HepG2 (cell line): Measurements from ENCODE around the gene ABCB6. TPM values are rescaled to one million over a fixed set of nuclear protein-coding genes. Genes with fewer than 3 reads are reported as not detected.
A peak's percentile ranks its signal among the peaks of the same experiment; 100 is the strongest.

ENCODE experiments used
- ATAC-seq: fragments of 200-7000 bp; cut with Tn5 transposase; 3 replicates; pipeline ENCODE4 v1.9.1; 2020; ENCODE audit warnings: mild to moderate bottlenecking, moderate library complexity
- BruUV-seq: library from RNA; stranded (reverse); fragments of 400-500 nt; replicated peaks from 2 replicates; lab custom pipeline; 2021; lab: Mats Ljungman, UMichigan
- CTCF ChIA-PET: fragments of 300-600 bp; formaldehyde crosslinking; extraction: SDS; loops from one replicate; lab custom pipeline; 2021; ENCODE audit warnings: low total read pairs, inconsistent platforms, low intra/inter-chr PET ratio; lab: Yijun Ruan, JAX
- POLR2A ChIA-PET: fragments of 350-600 bp; sonication (Branson Sonifier 250); formaldehyde crosslinking; loops from one replicate; lab custom pipeline; 2020; ENCODE audit warnings: antibody characterized with exemption, inconsistent platforms; lab: Yijun Ruan, JAX
- DNase-seq: peaks from one replicate; pipeline ENCODE4 v3.0.0-alpha.2; 2015; ENCODE audit warnings: low spot score
- FAIRE-seq: peaks from 3 replicates; lab custom pipeline; 2011; peaks lifted over from hg19 to GRCh38; lab: Jason Lieb, UNC
- H2AFZ ChIP-seq: one replicate; pipeline ENCODE4 v1.6.1; 2011; ENCODE audit warnings: low read length, inconsistent platforms
- H3K27ac ChIP-seq: fragments of 300-600 bp; 3 replicates; pipeline ENCODE4 v1.8.0; 2011; ENCODE audit warnings: mixed run types, mild to moderate bottlenecking, mixed read lengths, low read length, inconsistent platforms; ENCODE audit not compliant: insufficient read depth; ENCODE audit errors: extremely low read length
- H3K27me3 ChIP-seq, 2 experiments: fragments of 200-600 bp in 1 of 2; 2 replicates in 1 of 2; 3 replicates in 1 of 2; pipeline versions ENCODE4 v1.6.0 to v1.8.0; 2011; ENCODE audit warnings: low read length in 2 of 2, mild to moderate bottlenecking in 2 of 2, moderate library complexity in 2 of 2, inconsistent platforms in 1 of 2; ENCODE audit not compliant: insufficient read depth in 2 of 2, control insufficient read depth in 1 of 2
- H3K36me3 ChIP-seq, 2 experiments: fragments of 200-600 bp in 1 of 2; replicated peaks in 1 of 2; 2 replicates in 1 of 2; 3 replicates in 1 of 2; pipeline versions ENCODE4 v1.5.1 to v1.8.0; 2011; ENCODE audit warnings: low read length in 2 of 2, inconsistent platforms in 1 of 2; ENCODE audit not compliant: insufficient read depth in 2 of 2, control insufficient read depth in 1 of 2
- H3K4me1 ChIP-seq: 2 replicates; pipeline ENCODE4 v1.5.1; 2012; ENCODE audit warnings: low read length, inconsistent platforms; ENCODE audit not compliant: insufficient read depth
- H3K4me2 ChIP-seq: 2 replicates; pipeline ENCODE4 v1.6.0; 2011; ENCODE audit warnings: low read depth, low read length, inconsistent platforms
- H3K4me3 ChIP-seq, 3 experiments: fragments of 200-600 bp in 1 of 3; sonication (generic), shearing (Covaris generic) in 1 of 3; replicated peaks in 1 of 3; 2 replicates each; pipeline ENCODE4 v1.5.1; 2011 to 2016; ENCODE audit warnings: low read length in 3 of 3, inconsistent platforms in 2 of 3, low read depth in 2 of 3, mild to moderate bottlenecking in 2 of 3, control low read depth in 1 of 3, mixed read lengths in 1 of 3; ENCODE audit not compliant: insufficient read depth in 1 of 3
- H3K79me2 ChIP-seq: one replicate; pipeline ENCODE4 v1.6.1; 2011; ENCODE audit warnings: low read length, inconsistent platforms; ENCODE audit not compliant: insufficient read depth
- H3K9ac ChIP-seq: 2 replicates; pipeline ENCODE4 v1.6.0; 2011; ENCODE audit warnings: mild to moderate bottlenecking, low read depth, low read length, inconsistent platforms; ENCODE audit not compliant: insufficient read depth
- H3K9me3 ChIP-seq: 2 replicates; pipeline ENCODE4 v1.5.1; 2012; ENCODE audit warnings: mild to moderate bottlenecking, low read length
- H4K20me1 ChIP-seq: 2 replicates; pipeline ENCODE4 v1.6.0; 2011; ENCODE audit warnings: inconsistent platforms, mild to moderate bottlenecking, low read length, moderate library complexity; ENCODE audit not compliant: insufficient read depth
- ADNP ChIP-seq: sonication (generic); formaldehyde crosslinking; IDR thresholded peaks from 2 replicates; pipeline ENCODE4 v1.4.0; 2020; ENCODE audit warnings: missing genetic modification reagents
- CTCF ChIP-seq: sonication (generic); formaldehyde crosslinking; IDR thresholded peaks from 2 replicates; pipeline ENCODE4 v1.5.0; 2020; ENCODE audit warnings: mild to moderate bottlenecking, missing genetic modification reagents, moderate library complexity
- DMTF1 ChIP-seq: sonication (generic); formaldehyde crosslinking; IDR thresholded peaks from 2 replicates; pipeline ENCODE4 v1.4.0; 2020; ENCODE audit warnings: mild to moderate bottlenecking, missing genetic modification reagents
- ESRRA ChIP-seq: sonication (generic); formaldehyde crosslinking; IDR thresholded peaks from 2 replicates; pipeline ENCODE4 v1.5.1; 2020; ENCODE audit warnings: mild to moderate bottlenecking, low read depth, missing genetic modification reagents
- HIVEP1 ChIP-seq: sonication (generic); formaldehyde crosslinking; IDR thresholded peaks from 2 replicates; pipeline ENCODE4 v1.4.0; 2020; ENCODE audit warnings: mild to moderate bottlenecking, missing genetic modification reagents
- KDM4B ChIP-seq: sonication (generic); formaldehyde crosslinking; IDR thresholded peaks from 2 replicates; pipeline ENCODE4 v1.4.0; 2020; ENCODE audit warnings: missing genetic modification reagents
- MTA1 ChIP-seq: sonication (generic); formaldehyde crosslinking; IDR thresholded peaks from 2 replicates; pipeline ENCODE4 v1.4.0; 2020; ENCODE audit warnings: missing genetic modification reagents, mild to moderate bottlenecking, borderline replicate concordance
- NFIC ChIP-seq: IDR thresholded peaks from 2 replicates; pipeline ENCODE4 v1.6.1; 2012; ENCODE audit warnings: mild to moderate bottlenecking, low read length, inconsistent platforms
- NONO ChIP-seq, 2 experiments: fragments of 450-650 bp in 1 of 2; sonication (generic) in 1 of 2; formaldehyde crosslinking in 1 of 2; IDR thresholded peaks in 1 of 2; conservative IDR thresholded peaks in 1 of 2; 2 replicates each; pipeline versions ENCODE4 v1.6.1 to v1.8.0; 2017 to 2022; ENCODE audit warnings: mild to moderate bottlenecking in 1 of 2, missing genetic modification reagents in 1 of 2, moderate library complexity in 1 of 2
- PHF21A ChIP-seq: sonication (generic); formaldehyde crosslinking; IDR thresholded peaks from 2 replicates; pipeline ENCODE4 v1.5.0; 2020; ENCODE audit warnings: mild to moderate bottlenecking, missing genetic modification reagents
- SMAD1 ChIP-seq: sonication (generic); formaldehyde crosslinking; IDR thresholded peaks from 2 replicates; pipeline ENCODE4 v1.4.0; 2020; ENCODE audit warnings: missing genetic modification reagents, low read depth, mild to moderate bottlenecking, borderline replicate concordance
- TFDP1 ChIP-seq: IDR thresholded peaks from 2 replicates; pipeline ENCODE4 v1.6.1; 2016; ENCODE audit warnings: missing compliant biosample characterization, missing genetic modification reagents, borderline replicate concordance
- ZNF3 ChIP-seq: IDR thresholded peaks from 2 replicates; pipeline ENCODE4 v1.7.0; 2017; ENCODE audit warnings: inconsistent platforms
- WGBS: methylation state at CpG from one replicate; pipeline ENCODE4 v1.1.6; 2017; ENCODE audit warnings: low lambda C conversion rate; 5-methylcytosine and 5-hydroxymethylcytosine counted together
- in situ Hi-C: cut with HindIII; loops from 2 replicates; pipeline ENCODE4 v1.10.0; 2017; ENCODE audit warnings: low pct_unique_long_range_greater_than_20kb; ENCODE audit not compliant: extremely low pct_ligation_motif_present
- intact Hi-C: fragments of 100-400 bp; cut with micrococcal nuclease; formaldehyde crosslinking; loops from one replicate; pipeline ENCODE4 v1.10.0; 2022; ENCODE audit not compliant: unreplicated experiment
- polyA plus RNA-seq, 8 experiments: library from polyadenylated mRNA; depleted of rRNA in 3 of 8; stranded (reverse) in 7 of 8; unstranded in 1 of 8; fragments of >200 nt; fragmentation: Illumina TruSeq in 4 of 8; extraction: Trizol in 4 of 8; gene quantifications; 2 replicates each; pipeline versions ENCODE4 v1.2.1 to v1.2.3, GENCODE V29; 2011 to 2016; ENCODE audit warnings: low read depth in 4 of 8, missing spikeins in 1 of 8, mixed read lengths in 1 of 8; ENCODE audit not compliant: insufficient read depth in 1 of 8
- total RNA-seq, 5 experiments: library from RNA; depleted of rRNA; stranded (reverse); fragments of >200 nt; fragmentation: Illumina TruSeq; extraction: Trizol; gene quantifications; 2 replicates each; pipeline ENCODE4 v1.2.3, GENCODE V29; 2016; ENCODE audit warnings: low read depth in 1 of 5
- TF ChIP-seq, protein P1 (sequence below): sonication (generic); formaldehyde crosslinking; IDR thresholded peaks from 2 replicates; pipeline ENCODE4 v1.5.0; 2020; ENCODE audit warnings: missing genetic modification reagents
- TF ChIP-seq, protein P2 (sequence below): sonication (generic); formaldehyde crosslinking; IDR thresholded peaks from 2 replicates; pipeline ENCODE4 v1.4.0; 2020; ENCODE audit warnings: mild to moderate bottlenecking, missing genetic modification reagents

Gene ABCB6
- total and polyA plus RNA-seq, 2 of the 13 experiments (the other 11 are each of a cell fraction or from before 2014, with no cell fraction given), result 91.1 to 137 TPM

GRCh38 chr2:219266232-219266631 lies 47.5 kb upstream of the ABCB6 start (continued):
- TF ChIP-seq, protein P1, sequence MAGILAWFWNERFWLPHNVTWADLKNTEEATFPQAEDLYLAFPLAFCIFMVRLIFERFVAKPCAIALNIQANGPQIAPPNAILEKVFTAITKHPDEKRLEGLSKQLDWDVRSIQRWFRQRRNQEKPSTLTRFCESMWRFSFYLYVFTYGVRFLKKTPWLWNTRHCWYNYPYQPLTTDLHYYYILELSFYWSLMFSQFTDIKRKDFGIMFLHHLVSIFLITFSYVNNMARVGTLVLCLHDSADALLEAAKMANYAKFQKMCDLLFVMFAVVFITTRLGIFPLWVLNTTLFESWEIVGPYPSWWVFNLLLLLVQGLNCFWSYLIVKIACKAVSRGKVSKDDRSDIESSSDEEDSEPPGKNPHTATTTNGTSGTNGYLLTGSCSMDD (CRISPR knock-in tag), result no peak

DNA sequence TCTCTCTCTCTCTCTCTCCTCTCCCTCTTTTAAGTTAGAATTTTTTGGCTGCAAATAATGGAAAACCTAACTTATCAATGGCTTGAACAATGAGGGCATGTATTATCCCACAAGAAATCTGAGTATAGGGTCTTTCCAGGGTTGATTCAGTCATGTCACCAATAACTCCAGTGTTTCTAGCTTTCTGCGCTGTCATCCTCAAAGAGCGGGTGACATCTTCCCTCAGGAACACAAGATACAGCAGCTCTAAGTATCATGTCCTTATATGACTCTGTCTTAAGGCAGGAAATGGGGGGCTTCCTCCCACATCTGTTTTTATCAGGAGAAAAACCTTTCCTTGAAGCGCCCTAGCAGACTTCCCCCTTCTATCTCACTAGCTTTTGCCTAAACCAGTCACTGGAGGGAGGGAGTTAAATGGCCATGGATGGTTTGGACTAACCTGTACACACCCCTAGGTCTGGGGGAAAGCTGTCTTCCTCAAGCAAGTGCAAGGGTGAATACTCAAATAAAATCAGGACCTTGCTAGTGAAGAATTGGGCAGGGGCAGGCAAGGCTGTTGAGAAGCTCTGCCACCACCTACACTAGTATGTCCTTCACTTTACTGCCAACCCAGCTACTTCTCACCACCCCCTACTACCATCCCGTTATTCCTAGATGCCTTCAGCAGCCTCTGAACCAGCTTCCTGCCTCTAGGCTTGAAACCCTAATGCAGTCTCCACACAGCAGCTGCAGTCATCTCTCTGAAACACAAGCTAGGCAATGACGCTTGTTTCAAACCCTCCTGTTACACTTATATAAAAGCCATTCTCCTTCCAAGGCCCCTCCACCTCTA lies 42.5 kb upstream of the ABCB6 start:
- Histone ChIP-seq H2AFZ (no peak overlapping the region), H3K9ac (no peak overlapping the region), H4K20me1 (no peaks in the 10 kb centered on the region), H3K4me2 (no peak overlapping the region), H3K79me2 (no peaks in the 10 kb centered on the region), H3K4me3 (no peak overlapping the region), H3K27me3 (peaks cover 2 to 38% of the 10 kb centered on the region in 2 experiments; a peak in 4 of 5 replicates), H3K4me1 (peaks cover 9% of the 10 kb centered on the region; the same call in 1 of the 2 replicates), H3K27ac (no peak overlapping the region), H3K36me3 (no peaks in the 10 kb centered on the region), H3K9me3 (no peaks in the 10 kb centered on the region)
- DNase-seq (no peak), FAIRE-seq (no peak), ATAC-seq (peak; percentile 39; the same call in 2 of the 3 replicates)
- BruUV-seq, result no TSS peak
- CTCF ChIA-PET, result no interaction called here
- intact Hi-C loops, result no loop called here
- in situ Hi-C loops, result no loop called here
- WGBS, result 36% methylated on average over 5 of the region's 5 CpGs
- POLR2A ChIA-PET, result interaction anchor here (1.0 to 3.3 kb wide), 6 partner anchors 9 to 84 kb away, joined by 3 to 21 read pairs (median 3); partner anchors contain the start of genes ANKZF1, ATG9A, CNPPD1 and GLB1L
- TF ChIP-seq CTCF, result no peak
- TF ChIP-seq ZNF3 (CRISPR knock-in tag), result no peak
- TF ChIP-seq ADNP, result no peak
- TF ChIP-seq SMAD1 (CRISPR knock-in tag), result no peak
- no peak for TF ChIP-seq NFIC
- TF ChIP-seq PHF21A (CRISPR knock-in tag), result no peak
- TF ChIP-seq DMTF1 (CRISPR knock-in tag), result no peak
- TF ChIP-seq, protein P2, sequence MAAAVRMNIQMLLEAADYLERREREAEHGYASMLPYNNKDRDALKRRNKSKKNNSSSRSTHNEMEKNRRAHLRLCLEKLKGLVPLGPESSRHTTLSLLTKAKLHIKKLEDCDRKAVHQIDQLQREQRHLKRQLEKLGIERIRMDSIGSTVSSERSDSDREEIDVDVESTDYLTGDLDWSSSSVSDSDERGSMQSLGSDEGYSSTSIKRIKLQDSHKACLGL (CRISPR knock-in tag), result no peak
- TF ChIP-seq HIVEP1 (CRISPR knock-in tag), result no peak
- no peak for TF ChIP-seq NONO (IDR thresholded peaks at IDR 0.05)
- no peak for TF ChIP-seq NONO (CRISPR knock-in tag; conservative IDR thresholded peaks at IDR 0.05)
- no peak for TF ChIP-seq ESRRA (CRISPR knock-in tag)
- TF ChIP-seq KDM4B (CRISPR knock-in tag), result no peak
- no peak for TF ChIP-seq MTA1 (CRISPR knock-in tag)
- no peak for TF ChIP-seq TFDP1 (CRISPR knock-in tag)
